ENCODE data around the gene SLC4A3.

SLC4A3 gene

DNA sequence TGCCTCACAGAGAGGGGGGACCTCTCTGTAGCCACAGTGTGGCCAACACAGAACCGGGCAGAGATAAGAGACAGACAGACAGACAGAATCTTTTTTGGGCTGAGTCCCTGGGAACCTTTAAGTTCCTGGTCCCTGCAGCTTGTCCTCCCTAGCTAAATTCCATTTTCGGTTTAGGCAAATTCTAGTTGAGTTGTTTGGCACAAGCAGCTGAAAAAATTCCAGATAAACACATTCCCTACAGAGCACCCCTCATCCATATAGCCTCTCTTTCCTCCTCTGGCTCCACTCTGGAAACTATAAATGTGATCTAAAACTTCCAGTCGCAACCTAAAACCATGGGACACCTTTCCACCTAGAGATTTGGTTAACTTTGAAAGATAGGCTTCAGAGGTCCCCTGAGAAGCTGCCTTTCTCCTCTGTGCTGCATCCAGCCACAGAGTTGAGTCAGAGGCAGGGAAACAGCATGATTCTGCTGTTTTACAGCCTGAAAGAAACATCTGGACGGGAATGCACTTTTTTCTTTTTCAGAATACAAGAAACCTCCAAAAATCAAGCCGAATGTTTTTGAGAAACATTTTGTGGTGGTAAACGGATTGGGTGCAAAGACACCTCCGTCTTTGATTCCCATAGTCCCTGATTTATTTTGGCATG, 30.9 kb downstream of the SLC4A3 start:
- H3K4me3 ChIP-seq (ENCODE audit: low read depth, low read length): no peak overlapping the region
- TF ChIP-seq, protein P1, sequence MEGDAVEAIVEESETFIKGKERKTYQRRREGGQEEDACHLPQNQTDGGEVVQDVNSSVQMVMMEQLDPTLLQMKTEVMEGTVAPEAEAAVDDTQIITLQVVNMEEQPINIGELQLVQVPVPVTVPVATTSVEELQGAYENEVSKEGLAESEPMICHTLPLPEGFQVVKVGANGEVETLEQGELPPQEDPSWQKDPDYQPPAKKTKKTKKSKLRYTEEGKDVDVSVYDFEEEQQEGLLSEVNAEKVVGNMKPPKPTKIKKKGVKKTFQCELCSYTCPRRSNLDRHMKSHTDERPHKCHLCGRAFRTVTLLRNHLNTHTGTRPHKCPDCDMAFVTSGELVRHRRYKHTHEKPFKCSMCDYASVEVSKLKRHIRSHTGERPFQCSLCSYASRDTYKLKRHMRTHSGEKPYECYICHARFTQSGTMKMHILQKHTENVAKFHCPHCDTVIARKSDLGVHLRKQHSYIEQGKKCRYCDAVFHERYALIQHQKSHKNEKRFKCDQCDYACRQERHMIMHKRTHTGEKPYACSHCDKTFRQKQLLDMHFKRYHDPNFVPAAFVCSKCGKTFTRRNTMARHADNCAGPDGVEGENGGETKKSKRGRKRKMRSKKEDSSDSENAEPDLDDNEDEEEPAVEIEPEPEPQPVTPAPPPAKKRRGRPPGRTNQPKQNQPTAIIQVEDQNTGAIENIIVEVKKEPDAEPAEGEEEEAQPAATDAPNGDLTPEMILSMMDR (IDR thresholded peaks at IDR 0.05): no peak
- H3K27ac ChIP-seq: no peak overlapping the region
- H3K9me3 ChIP-seq (ENCODE audit: control insufficient read depth, low read length): no peaks in the 10 kb centered on the region
- no peaks in the 10 kb centered on the region for H3K79me2 ChIP-seq
- H3K36me3 ChIP-seq (ENCODE audit: control insufficient read depth, insufficient read depth, low read length): no peaks in the 10 kb centered on the region
- H2AFZ ChIP-seq: no peak overlapping the region
- H3K27me3 ChIP-seq (ENCODE audit: control insufficient read depth, insufficient read depth, low read length): no peaks in the 10 kb centered on the region
- no peak overlapping the region for H3K9ac ChIP-seq
- no peak overlapping the region for H3K4me2 ChIP-seq (ENCODE audit: low read length)
- H3K4me1 ChIP-seq: no peaks in the 10 kb centered on the region

DNA sequence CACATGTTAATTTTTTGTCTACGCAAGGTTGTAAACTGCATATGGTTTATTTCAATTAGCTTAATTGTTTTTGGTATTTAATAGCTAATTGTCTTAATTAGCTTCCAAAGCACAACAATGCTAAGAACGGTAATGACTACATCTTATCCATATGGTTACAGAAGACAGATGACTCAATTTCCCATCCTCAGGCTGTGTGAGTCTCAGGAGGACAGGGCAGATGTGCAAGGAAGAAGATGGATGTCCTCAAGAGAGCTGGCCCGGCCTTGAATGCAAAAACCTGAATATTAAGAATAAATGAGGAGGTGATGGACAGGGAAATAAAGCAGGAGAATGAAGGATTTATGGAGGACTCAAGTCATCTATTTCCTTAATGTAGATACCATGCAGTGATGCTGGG, 31.4 kb downstream of the SLC4A3 start:
- H3K36me3 ChIP-seq (ENCODE audit: control insufficient read depth, insufficient read depth, low read length): no peaks in the 10 kb centered on the region
- H3K4me2 ChIP-seq (ENCODE audit: low read length): no peak overlapping the region
- H3K4me1 ChIP-seq: no peaks in the 10 kb centered on the region
- no peaks in the 10 kb centered on the region for H3K27me3 ChIP-seq (ENCODE audit: control insufficient read depth, insufficient read depth, low read length)
- H3K9ac ChIP-seq: no peak overlapping the region
- no peaks in the 10 kb centered on the region for H3K79me2 ChIP-seq
- TF ChIP-seq, protein P1 (IDR thresholded peaks at IDR 0.05): no peak
- H3K9me3 ChIP-seq (ENCODE audit: control insufficient read depth, low read length): no peaks in the 10 kb centered on the region
- no peak overlapping the region for H2AFZ ChIP-seq
- no peak overlapping the region for H3K4me3 ChIP-seq (ENCODE audit: low read depth, low read length)
- H3K27ac ChIP-seq: no peak overlapping the region

DNA sequence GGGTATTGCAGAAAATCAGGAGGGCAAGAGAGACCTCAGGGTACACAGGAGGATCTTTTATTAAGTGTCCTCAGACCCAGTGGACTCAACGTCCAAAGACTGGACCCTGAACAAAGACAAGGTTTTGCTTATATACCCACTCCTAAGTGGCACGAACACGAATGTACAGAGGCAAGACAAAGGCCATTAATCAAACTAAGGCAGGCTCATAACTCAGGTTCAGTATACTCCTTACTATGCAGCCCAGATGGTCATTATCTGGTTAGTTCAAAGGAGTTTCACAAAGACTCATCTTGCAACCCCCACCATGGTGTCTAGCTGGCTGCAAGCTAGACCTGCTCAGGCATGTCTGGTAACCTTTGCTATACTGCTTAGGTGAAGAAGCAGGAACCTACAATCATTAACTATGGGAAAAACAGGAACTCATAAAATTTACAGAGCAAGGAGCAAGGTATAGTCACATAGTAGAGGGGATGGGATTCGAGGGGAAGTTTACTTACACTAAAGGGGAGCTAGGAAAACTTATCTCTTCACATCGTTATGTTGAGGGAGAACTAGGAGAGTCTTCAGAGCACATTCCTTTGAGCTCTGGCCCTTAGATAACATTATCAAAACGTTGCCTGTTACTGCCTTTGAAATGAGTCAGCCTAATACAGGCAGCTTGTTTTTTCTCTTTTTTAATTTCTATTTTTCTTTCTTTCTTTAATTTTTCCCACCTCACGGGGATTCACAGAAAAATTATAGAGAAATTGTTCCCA, 33.9 kb downstream of the SLC4A3 start:
- Histone ChIP-seq H2AFZ (no peak overlapping the region), H3K9me3 (ENCODE audit: control insufficient read depth, low read length) (no peaks in the 10 kb centered on the region), H3K4me1 (no peaks in the 10 kb centered on the region), H3K4me3 (ENCODE audit: low read depth, low read length) (no peak overlapping the region), H3K4me2 (ENCODE audit: low read length) (no peak overlapping the region), H3K27me3 (ENCODE audit: control insufficient read depth, insufficient read depth, low read length) (no peaks in the 10 kb centered on the region), H3K79me2 (no peaks in the 10 kb centered on the region), H3K9ac (no peak overlapping the region), H3K36me3 (ENCODE audit: control insufficient read depth, insufficient read depth, low read length) (no peaks in the 10 kb centered on the region), H3K27ac (no peak overlapping the region)
- TF ChIP-seq, protein P1 (IDR thresholded peaks at IDR 0.05): no peak

DNA sequence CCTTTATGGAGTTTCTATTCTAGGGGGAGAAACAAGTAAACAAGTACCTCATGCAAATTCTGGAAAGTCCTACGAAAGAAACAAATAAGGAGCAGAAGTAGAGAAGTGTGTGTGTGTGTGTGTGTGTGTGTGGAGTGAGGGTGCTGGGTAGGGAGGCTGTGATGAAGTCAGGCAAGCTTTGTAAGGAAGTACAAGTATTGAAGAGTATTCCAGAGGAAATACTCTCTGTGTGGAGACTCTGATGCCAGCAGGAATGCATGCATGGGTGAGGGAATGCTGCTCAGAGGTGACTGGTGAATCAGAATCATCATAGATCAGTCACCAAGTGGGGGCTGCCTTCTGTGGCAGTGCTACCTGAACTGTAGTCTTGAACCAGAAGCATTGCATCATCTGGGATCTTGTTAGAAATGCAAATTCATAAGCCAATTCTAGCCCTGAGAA, 34.5 kb downstream of the SLC4A3 start:
- H3K9me3 ChIP-seq (ENCODE audit: control insufficient read depth, low read length): no peaks in the 10 kb centered on the region
- H3K4me3 ChIP-seq (ENCODE audit: low read depth, low read length): no peak overlapping the region
- H3K36me3 ChIP-seq (ENCODE audit: control insufficient read depth, insufficient read depth, low read length): no peaks in the 10 kb centered on the region
- TF ChIP-seq, protein P1 (IDR thresholded peaks at IDR 0.05): no peak
- no peak overlapping the region for H2AFZ ChIP-seq
- no peak overlapping the region for H3K4me2 ChIP-seq (ENCODE audit: low read length)
- H3K4me1 ChIP-seq: no peaks in the 10 kb centered on the region
- no peak overlapping the region for H3K27ac ChIP-seq
- H3K27me3 ChIP-seq (ENCODE audit: control insufficient read depth, insufficient read depth, low read length): no peaks in the 10 kb centered on the region
- H3K79me2 ChIP-seq: no peaks in the 10 kb centered on the region
- H3K9ac ChIP-seq: no peak overlapping the region

Measured in parathyroid adenoma (tissue), 2 donors.